GM12891 (cell line): Measurements from ENCODE around the gene GARIN3.

Experiments
- PAX5 ChIP-seq: IDR thresholded peaks from 2 replicates; pipeline ENCODE4 v1.6.1; 2011; ENCODE audit warnings: low read length, moderate library complexity, mild to moderate bottlenecking; ENCODE audit not compliant: insufficient read depth, severe bottlenecking
- POLR2A ChIP-seq: IDR thresholded peaks from 2 replicates; pipeline ENCODE4 v1.6.1; 2011; ENCODE audit warnings: low read depth, low read length, control low read depth
- POLR2AphosphoS5 ChIP-seq: IDR thresholded peaks from 2 replicates; pipeline ENCODE4 v1.6.1; 2011; ENCODE audit warnings: low read depth, low read length, control low read depth
- POU2F2 ChIP-seq: IDR thresholded peaks from 2 replicates; pipeline ENCODE4 v1.6.1; 2011; ENCODE audit warnings: low read depth, mild to moderate bottlenecking, control low read depth, low read length, moderate library complexity
- SPI1 ChIP-seq: IDR thresholded peaks from 2 replicates; pipeline ENCODE4 v1.6.1; 2011; ENCODE audit warnings: low read depth, low read length, control low read depth
- TAF1 ChIP-seq: IDR thresholded peaks from 2 replicates; pipeline ENCODE4 v1.6.1; 2011; ENCODE audit warnings: low read depth, low read length, control low read depth

GRCh38 chr5:157115012-157115411 is 51.1 kb downstream of the GARIN3 start:
- TF ChIP-seq POLR2AphosphoS5 (no peak), POLR2A (no peak), SPI1 (no peak), PAX5 (no peak), TAF1 (no peak), POU2F2 (no peak)
